Skin epidermis (tissue), 12 donors: ENCODE results near the gene MTMR2.

Source experiments
- H3K27ac ChIP-seq, 21 experiments: fragments of 200-600 bp; sonication (generic) in 11 of 21; one replicate each; pipeline ENCODE4 v1.5.0; 2020; ENCODE audit warnings: mild to moderate bottlenecking in 3 of 21, inconsistent platforms in 2 of 21, moderate library complexity in 2 of 21
- H3K4me3 ChIP-seq, 7 experiments: fragments of 200-600 bp; sonication (generic) in 2 of 7; one replicate each; pipeline ENCODE4 v1.5.0; 2020; ENCODE audit warnings: inconsistent platforms in 2 of 7, mild to moderate bottlenecking in 2 of 7, moderate library complexity in 1 of 7

Gene MTMR2

GRCh38 chr11:95791709-95792033, 132.2 kb downstream of the MTMR2 start:
- Histone ChIP-seq H3K27ac (peak overlapping the region in 5 of 21 experiments; percentile 94 to 100 (median 99)), H3K4me3 (peak overlapping the region in 5 of 7 experiments; percentile 65 to 95 (median 72))

- Histone ChIP-seq H3K4me3 (peak overlapping the region; percentile 65 to 95 (median 83)), H3K27ac (peak overlapping the region; percentile 77 to 100 (median 99))
These were observed 132.8 kb downstream of the MTMR2 start for GRCh38 chr11:95790933-95791708.

- peak within 1 kb of the TSS; percentile 90 to 100 (median 99) for H3K27ac ChIP-seq
- H3K4me3 ChIP-seq = peak within 1 kb of the TSS; percentile 65 to 95 (median 83)
These were observed 133.6 kb downstream of the MTMR2 start, which contains the start of gene CEP57 for GRCh38 chr11:95790123-95790932. Gene CEP57, plus strand, starts transcription at chr11:95790498. Its CDS starts 201 bp downstream, at chr11:95790699.

GRCh38 chr11:95789506-95790122, 134.3 kb downstream of the MTMR2 start, which contains the start of gene FAM76B:
Gene FAM76B, minus strand, starts transcription at chr11:95789782. Its CDS starts 304 bp downstream, at chr11:95789478.
- peak within 1 kb of the TSS; percentile 65 to 95 (median 83) for H3K4me3 ChIP-seq

GRCh38 chr11:95788921-95789505, 134.9 kb downstream of the MTMR2 start:
- Histone ChIP-seq H3K4me3 (peak overlapping the region; percentile 65 to 95 (median 83)), H3K27ac (peak overlapping the region; percentile 90 to 100 (median 99))

More at GRCh38 chr11:95789506-95790122, 134.3 kb downstream of the MTMR2 start, which contains the start of gene FAM76B:
- H3K27ac ChIP-seq = peak within 1 kb of the TSS; percentile 90 to 100 (median 99)
